Vagina (tissue), 2 donors: ENCODE results near the gene RUNX2.

Source experiments
- POLR2A ChIP-seq, 2 donors: fragments of 450-650 bp; IDR thresholded peaks; one replicate each; pipeline ENCODE4 v1.6.1; 2017; ENCODE audit warnings: antibody characterized with exemption in 2 of 2, mild to moderate bottlenecking in 2 of 2, moderate library complexity in 2 of 2
- POLR2AphosphoS5 ChIP-seq, 2 donors: sonication (generic); formaldehyde crosslinking; IDR thresholded peaks; one replicate each; pipeline ENCODE4 v1.9.0; 2017; ENCODE audit warnings: antibody characterized with exemption in 2 of 2, mild to moderate bottlenecking in 2 of 2, low read depth in 1 of 2; ENCODE audit not compliant: insufficient read depth in 1 of 2

DNA sequence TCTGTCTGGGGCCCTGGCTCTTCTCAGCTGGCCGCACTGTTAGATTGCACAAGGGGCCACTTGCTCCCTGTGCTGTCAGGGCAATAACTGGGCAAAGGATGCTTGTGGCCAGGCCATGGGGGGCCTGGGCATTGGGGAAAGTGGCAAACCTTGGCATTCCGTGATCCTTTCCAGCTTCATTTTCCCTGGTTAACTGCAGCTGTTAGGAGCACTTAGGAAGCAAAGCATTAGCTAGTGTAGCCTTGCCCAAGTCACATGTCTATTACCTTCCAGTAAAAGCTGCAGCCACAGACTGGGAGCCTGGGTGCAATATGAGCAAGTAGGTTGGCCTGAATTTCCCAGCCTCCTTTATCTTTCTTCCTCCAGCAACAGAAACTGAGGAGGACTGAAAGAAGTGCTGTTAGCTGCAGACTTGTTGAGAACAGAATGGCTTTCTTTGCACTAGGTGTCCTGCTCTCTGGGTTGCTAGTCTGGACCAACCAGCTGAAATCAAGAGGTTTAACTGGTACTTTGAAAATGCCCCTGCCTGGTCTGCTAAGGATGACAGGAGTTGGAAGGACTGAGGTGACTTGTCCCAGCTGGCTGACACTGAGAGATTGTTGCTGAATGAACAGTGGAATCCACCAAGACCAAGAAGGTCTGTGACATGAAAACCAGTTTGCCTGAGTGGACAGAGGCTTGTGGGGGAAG lies 361.9 kb downstream of the RUNX2 start:
- TF ChIP-seq POLR2AphosphoS5 (IDR thresholded peaks at IDR 0.05; ENCODE audit: insufficient read depth in 1 of 2, low read depth in 1 of 2), result no peak
- no peak for TF ChIP-seq POLR2A (IDR thresholded peaks at IDR 0.05)
